ENCODE results near the gene RXRA. TPM values are rescaled to one million over a fixed set of nuclear protein-coding genes. Genes with fewer than 3 reads are reported as not detected.
A peak's percentile ranks its signal among the peaks of the same experiment; 100 is the strongest.

Gene RXRA
- total RNA-seq, 4 donors from 2014 or later = 27.3 to 70.5 (median 58.6) TPM

GRCh38 chr9:134399435-134400056 lies 73.3 kb downstream of the RXRA start:
- H3K27ac ChIP-seq = no peak overlapping the region
- in situ Hi-C loops (cut with MboI; ENCODE audit: low pct_ligation_motif_present in 1 of 4, low pct_unique_long_range_greater_than_20kb in 1 of 4, low sequenced_read_pairs in 3 of 4) (no loop called here), intact Hi-C loops (cut with DNase I; ENCODE audit: low total_unique reads) (no loop called here)
- H3K36me3 ChIP-seq = no peaks in the 10 kb centered on the region
- TF ChIP-seq POLR2A (IDR thresholded peaks at IDR 0.05) (no peak), CTCF (IDR thresholded peaks at IDR 0.05) (peak; percentile 41 to 53 (median 46))
- no peak overlapping the region for H3K4me3 ChIP-seq
- DNase-seq = no peak
- peaks cover 22 to 45% (median 28%) of the 10 kb centered on the region in 4 donors for H3K4me1 ChIP-seq
- H3K9me3 ChIP-seq = no peaks in the 10 kb centered on the region
- H3K27me3 ChIP-seq = no peaks in the 10 kb centered on the region
- 100% methylated on average over 2 of the region's 2 CpGs; no CpG with 5 or more reads in 1 of the 2 donors for WGBS, 2 donors (ENCODE audit: low coverage in 1 of 2)

GRCh38 chr9:134400283-134400682 lies 74.0 kb downstream of the RXRA start:
- Histone ChIP-seq H3K4me3 (no peak overlapping the region), H3K9me3 (no peaks in the 10 kb centered on the region), H3K27me3 (no peaks in the 10 kb centered on the region), H3K4me1 (peaks cover 25 to 45% (median 33%) of the 10 kb centered on the region in 4 donors), H3K27ac (no peak overlapping the region), H3K36me3 (no peaks in the 10 kb centered on the region)
- DNase-seq = no peak
- in situ Hi-C loops (cut with MboI; ENCODE audit: low pct_ligation_motif_present in 1 of 4, low pct_unique_long_range_greater_than_20kb in 1 of 4, low sequenced_read_pairs in 3 of 4) = no loop called here
- 90 to 100% methylated on average over 2 to 9 of the region's 10 CpGs for WGBS, 2 donors (ENCODE audit: low coverage in 1 of 2)
- intact Hi-C loops (cut with DNase I; ENCODE audit: low total_unique reads) = no loop called here
- no peak for TF ChIP-seq POLR2A (IDR thresholded peaks at IDR 0.05)

GRCh38 chr9:134401391-134401790 lies 75.1 kb downstream of the RXRA start:
- intact Hi-C loops (cut with DNase I; ENCODE audit: low total_unique reads) (no loop called here), in situ Hi-C loops (cut with MboI; ENCODE audit: low pct_ligation_motif_present in 1 of 4, low pct_unique_long_range_greater_than_20kb in 1 of 4, low sequenced_read_pairs in 3 of 4) (no loop called here)

GRCh38 chr9:134402182-134402581 lies 75.9 kb downstream of the RXRA start:
- WGBS, 2 donors (ENCODE audit: low coverage in 1 of 2) = 94% methylated on average over 12 of the region's 12 CpGs; no CpG with 5 or more reads in 1 of the 2 donors
- in situ Hi-C loops (cut with MboI; ENCODE audit: low pct_ligation_motif_present in 1 of 4, low pct_unique_long_range_greater_than_20kb in 1 of 4, low sequenced_read_pairs in 3 of 4) = no loop called here
- TF ChIP-seq EP300 (IDR thresholded peaks at IDR 0.05; ENCODE audit: low read depth) (no peak), CTCF (IDR thresholded peaks at IDR 0.05) (no peak), POLR2A (IDR thresholded peaks at IDR 0.05) (no peak), POLR2AphosphoS5 (IDR thresholded peaks at IDR 0.05) (no peak)
- Histone ChIP-seq H3K27me3 (no peaks in the 10 kb centered on the region), H3K9me3 (no peaks in the 10 kb centered on the region), H3K27ac (no peak overlapping the region), H3K4me1 (peaks cover 34 to 46% (median 41%) of the 10 kb centered on the region in 4 donors), H3K36me3 (no peaks in the 10 kb centered on the region), H3K4me3 (no peak overlapping the region)
- no peak for DNase-seq
- intact Hi-C loops (cut with DNase I; ENCODE audit: low total_unique reads) = no loop called here

More at GRCh38 chr9:134401391-134401790, 75.1 kb downstream of the RXRA start:
- TF ChIP-seq POLR2A (IDR thresholded peaks at IDR 0.05) (no peak), EP300 (IDR thresholded peaks at IDR 0.05; ENCODE audit: low read depth) (no peak), POLR2AphosphoS5 (IDR thresholded peaks at IDR 0.05) (no peak), CTCF (IDR thresholded peaks at IDR 0.05) (no peak)
- Histone ChIP-seq H3K4me3 (no peak overlapping the region), H3K27ac (no peak overlapping the region), H3K4me1 (peaks cover 27 to 45% (median 34%) of the 10 kb centered on the region in 4 donors), H3K9me3 (no peaks in the 10 kb centered on the region), H3K27me3 (no peaks in the 10 kb centered on the region), H3K36me3 (no peaks in the 10 kb centered on the region)
- no peak for DNase-seq
- 80 to 96% methylated on average over 1 to 19 of the region's 19 CpGs for WGBS, 2 donors (ENCODE audit: low coverage in 1 of 2)

GRCh38 chr9:134403292-134403681 lies 77.0 kb downstream of the RXRA start:
- in situ Hi-C loops (cut with MboI; ENCODE audit: low pct_ligation_motif_present in 1 of 4, low pct_unique_long_range_greater_than_20kb in 1 of 4, low sequenced_read_pairs in 3 of 4) = no loop called here

More at GRCh38 chr9:134403292-134403681, 77.0 kb downstream of the RXRA start:
- TF ChIP-seq CTCF (IDR thresholded peaks at IDR 0.05) (no peak), POLR2AphosphoS5 (IDR thresholded peaks at IDR 0.05) (no peak), POLR2A (IDR thresholded peaks at IDR 0.05) (no peak), EP300 (IDR thresholded peaks at IDR 0.05; ENCODE audit: low read depth) (no peak)
- Histone ChIP-seq H3K27me3 (no peaks in the 10 kb centered on the region), H3K27ac (peak overlapping the region in 3 of 4 donors; percentile 50 to 76 (median 63)), H3K4me3 (no peak overlapping the region), H3K36me3 (no peaks in the 10 kb centered on the region), H3K4me1 (peaks cover 42 to 57% (median 51%) of the 10 kb centered on the region in 4 donors), H3K9me3 (no peaks in the 10 kb centered on the region)
- WGBS, 2 donors (ENCODE audit: low coverage in 1 of 2) = 76% methylated on average over 11 of the region's 11 CpGs; no CpG with 5 or more reads in 1 of the 2 donors
- intact Hi-C loops (cut with DNase I; ENCODE audit: low total_unique reads) = no loop called here
- DNase-seq = no peak

All from transverse colon (tissue), 4 donors.